HG02938 (cell line): Measurements from ENCODE around the gene PRXL2B.
A peak's percentile ranks its signal among the peaks of the same experiment; 100 is the strongest.
"Not testable (repeated sequence)": the region's sequence is repeated elsewhere in the genome, so short reads cannot be mapped to it uniquely, and the experiment has no call there.

ENCODE experiments used
- ATAC-seq: cut with Tn5 transposase; IDR thresholded peaks from one replicate; pipeline ENCODE4 v1.9.1; 2021; ENCODE audit warnings: mild to moderate bottlenecking, moderate library complexity; ENCODE audit not compliant: unreplicated experiment

PRXL2B gene

GRCh38 chr1:2586154-2587070 lies at the start of gene PRXL2B:
Gene PRXL2B, plus strand, starts transcription at chr1:2586777. Its CDS starts 109 bp downstream, at chr1:2586886.
- peak; percentile 56 for ATAC-seq

- ATAC-seq = no peak
Observed at GRCh38 chr1:2537784-2538115, 48.8 kb upstream of the PRXL2B start.

GRCh38 chr1:2538376-2538775 lies 48.2 kb upstream of the PRXL2B start:
- ATAC-seq = no peak

- no peak for ATAC-seq
Observed at GRCh38 chr1:2538872-2539271, 47.7 kb upstream of the PRXL2B start.

- no peak for ATAC-seq
Observed at GRCh38 chr1:2539312-2539907, 47.2 kb upstream of the PRXL2B start.

- no peak for ATAC-seq
Observed at GRCh38 chr1:2540816-2541492, 45.6 kb upstream of the PRXL2B start.

- no peak for ATAC-seq
Observed at GRCh38 chr1:2541619-2542245, 44.8 kb upstream of the PRXL2B start.

- ATAC-seq = no peak
Observed at GRCh38 chr1:2542246-2542915, 44.2 kb upstream of the PRXL2B start.

- ATAC-seq = no peak
Observed at GRCh38 chr1:2543543-2544092, 43.0 kb upstream of the PRXL2B start.

- ATAC-seq = no peak
Observed at GRCh38 chr1:2544093-2544874, 42.3 kb upstream of the PRXL2B start.

- no peak for ATAC-seq
Observed at GRCh38 chr1:2544875-2545640, 41.5 kb upstream of the PRXL2B start.

GRCh38 chr1:2545754-2546514 lies 40.6 kb upstream of the PRXL2B start:
- ATAC-seq = peak; percentile 23

- ATAC-seq = peak; percentile 29
Observed at GRCh38 chr1:2546515-2547209, 39.9 kb upstream of the PRXL2B start.

GRCh38 chr1:2547210-2548067 lies 39.1 kb upstream of the PRXL2B start:
- no peak for ATAC-seq

- no peak for ATAC-seq
Observed at GRCh38 chr1:2548068-2548589, 38.4 kb upstream of the PRXL2B start.

- ATAC-seq = not testable (repeated sequence)
Observed at GRCh38 chr1:2549367-2550029, 37.1 kb upstream of the PRXL2B start.
